ENCODE measurements around the gene ACTR5. TPM values are rescaled to one million over a fixed set of nuclear protein-coding genes. Genes with fewer than 3 reads are reported as not detected.

ACTR5 gene
- total RNA-seq, 2 experiments from 2014 or later, result 12.3 to 21.1 TPM

DNA sequence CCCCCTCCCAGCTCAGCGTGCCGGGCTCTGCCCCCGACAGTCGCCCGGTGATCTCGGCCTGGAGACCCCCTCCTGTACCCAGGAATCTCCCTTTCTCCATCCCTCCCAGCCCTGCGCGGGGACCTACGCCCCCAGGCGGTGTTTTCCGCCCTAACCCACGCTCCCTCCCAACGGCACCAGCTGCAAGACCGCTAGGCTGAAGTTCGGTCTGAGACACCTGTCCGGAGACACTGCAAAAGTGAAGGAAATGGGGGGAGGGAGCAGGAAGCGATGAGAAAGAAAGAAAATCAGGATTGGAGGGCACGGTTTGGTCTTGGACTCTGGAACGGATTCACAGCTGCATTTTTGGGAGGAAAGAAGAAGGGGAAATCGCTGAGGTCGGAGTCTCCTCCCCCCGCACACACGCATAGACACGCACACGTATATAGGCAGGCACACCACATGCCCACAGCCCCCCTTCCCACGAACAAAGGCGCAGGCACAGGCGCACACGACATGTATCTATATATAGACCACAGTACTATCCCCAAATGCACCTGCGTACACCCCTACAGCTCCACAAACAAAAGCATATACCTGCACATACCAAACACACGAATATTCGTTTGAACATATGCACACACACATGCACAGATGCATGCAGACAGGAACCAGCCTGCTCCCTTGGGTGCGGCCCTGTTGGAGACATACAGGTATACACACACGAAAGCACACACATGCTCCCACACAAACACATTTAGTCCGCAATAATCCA lies 22.9 kb upstream of the ACTR5 start:
- Histone ChIP-seq H3K27ac (ENCODE audit: low read depth, low read length, poor library complexity, severe bottlenecking) (no peak overlapping the region), H3K36me3 (ENCODE audit: insufficient read depth, low read length) (no peaks in the 10 kb centered on the region), H3K4me3 (ENCODE audit: low read depth, low read length, poor library complexity, severe bottlenecking) (peak overlapping the region; percentile 18), H3K4me1 (ENCODE audit: insufficient read depth, low read length, poor library complexity, severe bottlenecking) (peaks cover 13% of the 10 kb centered on the region), H3K79me2 (ENCODE audit: insufficient read depth, low read depth, low read length) (no peaks in the 10 kb centered on the region), H3K9me2 (ENCODE audit: insufficient read depth, low read length) (no peaks in the 10 kb centered on the region), H3K9me3 (ENCODE audit: low read length) (no peaks in the 10 kb centered on the region), H4K20me1 (ENCODE audit: insufficient read depth, low read length) (no peaks in the 10 kb centered on the region), H2AFZ (ENCODE audit: low read length) (no peak overlapping the region), H3K4me2 (ENCODE audit: low read length) (peak overlapping the region; percentile 50)
- no TSS peak for BruUV-seq (replicated peaks)
- CTCF ChIA-PET (ENCODE audit: unreplicated experiment), result no interaction called here
- POLR2A ChIA-PET, result interaction anchor here (0.6 kb wide), 1 partner anchor 66 kb away, joined by 4 read pairs; no protein-coding TSS in a partner anchor
- TF ChIP-seq, protein P1, sequence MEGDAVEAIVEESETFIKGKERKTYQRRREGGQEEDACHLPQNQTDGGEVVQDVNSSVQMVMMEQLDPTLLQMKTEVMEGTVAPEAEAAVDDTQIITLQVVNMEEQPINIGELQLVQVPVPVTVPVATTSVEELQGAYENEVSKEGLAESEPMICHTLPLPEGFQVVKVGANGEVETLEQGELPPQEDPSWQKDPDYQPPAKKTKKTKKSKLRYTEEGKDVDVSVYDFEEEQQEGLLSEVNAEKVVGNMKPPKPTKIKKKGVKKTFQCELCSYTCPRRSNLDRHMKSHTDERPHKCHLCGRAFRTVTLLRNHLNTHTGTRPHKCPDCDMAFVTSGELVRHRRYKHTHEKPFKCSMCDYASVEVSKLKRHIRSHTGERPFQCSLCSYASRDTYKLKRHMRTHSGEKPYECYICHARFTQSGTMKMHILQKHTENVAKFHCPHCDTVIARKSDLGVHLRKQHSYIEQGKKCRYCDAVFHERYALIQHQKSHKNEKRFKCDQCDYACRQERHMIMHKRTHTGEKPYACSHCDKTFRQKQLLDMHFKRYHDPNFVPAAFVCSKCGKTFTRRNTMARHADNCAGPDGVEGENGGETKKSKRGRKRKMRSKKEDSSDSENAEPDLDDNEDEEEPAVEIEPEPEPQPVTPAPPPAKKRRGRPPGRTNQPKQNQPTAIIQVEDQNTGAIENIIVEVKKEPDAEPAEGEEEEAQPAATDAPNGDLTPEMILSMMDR (conservative IDR thresholded peaks at IDR 0.05; ENCODE audit: low read length), result peak; percentile 68
- no peak for TF ChIP-seq EZH2phosphoT487 (IDR thresholded peaks at IDR 0.05; ENCODE audit: borderline replicate concordance, low read depth, low read length)
- intact Hi-C loops (cut with micrococcal nuclease; ENCODE audit: unreplicated experiment), result no loop called here
- peak; percentile 75 for DNase-seq (ENCODE audit: low spot score)

GRCh38 chr20:38725931-38726803 lies 22.1 kb upstream of the ACTR5 start:
- intact Hi-C loops (cut with micrococcal nuclease; ENCODE audit: unreplicated experiment), result no loop called here
- no peak overlapping the region for H2AFZ ChIP-seq (ENCODE audit: low read length)
- no peaks in the 10 kb centered on the region for H3K9me2 ChIP-seq (ENCODE audit: insufficient read depth, low read length)
- BruUV-seq (replicated peaks), result no TSS peak
- peak overlapping the region; percentile 50 for H3K4me2 ChIP-seq (ENCODE audit: low read length)
- ChIA-PET POLR2A (interaction anchor here (0.6 kb wide), 1 partner anchor 1647 kb away, joined by 5 read pairs; no protein-coding TSS in a partner anchor), CTCF (ENCODE audit: unreplicated experiment) (no interaction called here)
- H3K79me2 ChIP-seq (ENCODE audit: insufficient read depth, low read depth, low read length), result no peaks in the 10 kb centered on the region
- H3K27ac ChIP-seq (ENCODE audit: low read depth, low read length, poor library complexity, severe bottlenecking), result no peak overlapping the region
- no peaks in the 10 kb centered on the region for H4K20me1 ChIP-seq (ENCODE audit: insufficient read depth, low read length)
- no peak overlapping the region for H3K4me3 ChIP-seq (ENCODE audit: low read depth, low read length, poor library complexity, severe bottlenecking)
- H3K36me3 ChIP-seq (ENCODE audit: insufficient read depth, low read length), result no peaks in the 10 kb centered on the region
- no peak for TF ChIP-seq EZH2phosphoT487 (IDR thresholded peaks at IDR 0.05; ENCODE audit: borderline replicate concordance, low read depth, low read length)
- TF ChIP-seq, protein P1 (conservative IDR thresholded peaks at IDR 0.05; ENCODE audit: low read length), result 0 out of 2 replicates have a peak, but pooled peaks have one; percentile 29
- H3K9me3 ChIP-seq (ENCODE audit: low read length), result no peaks in the 10 kb centered on the region
- peaks cover 17% of the 10 kb centered on the region for H3K4me1 ChIP-seq (ENCODE audit: insufficient read depth, low read length, poor library complexity, severe bottlenecking)
- no peak for DNase-seq (ENCODE audit: low spot score)

Measured in OCI-LY7 (cell line).